Naive thymus-derived CD4-positive, alpha-beta T cell (primary cell): ENCODE data around the gene MCMBP. TPM values are rescaled to one million over a fixed set of nuclear protein-coding genes. Genes with fewer than 3 reads are reported as not detected.

Source experiments
- ATAC-seq: fragments of 150-1000 bp; cut with Tn5 transposase; 2 replicates; pipeline ENCODE4 v1.10.0; 2021; ENCODE audit warnings: mild to moderate bottlenecking, moderate library complexity
- CTCF ChIA-PET: fragments of 350-600 bp; sonication (Branson Sonifier 250); formaldehyde crosslinking; loops from one replicate; lab custom pipeline; 2021; ENCODE audit warnings: antibody characterized with exemption; lab: Charles Lee
- POLR2A ChIA-PET: fragments of 350-600 bp; sonication (Branson Sonifier 250); formaldehyde crosslinking; loops from one replicate; lab custom pipeline; 2021; ENCODE audit warnings: antibody characterized with exemption, inconsistent platforms; lab: Charles Lee
- DNase-seq, 9 donors: peaks; one replicate each; pipeline versions ENCODE4 v3.0.0 to v3.0.0-alpha.2; 2020 to 2022; ENCODE audit warnings: mixed read lengths in 1 of 9
- H3K27ac ChIP-seq: one replicate; pipeline ENCODE4 v1.7.0; 2013; ENCODE audit warnings: mild to moderate bottlenecking, low read depth, low read length, moderate library complexity
- H3K27me3 ChIP-seq, 2 donors: one replicate each; pipeline ENCODE4 v1.7.0; 2013; ENCODE audit warnings: low read length in 2 of 2, mild to moderate bottlenecking in 2 of 2, moderate library complexity in 2 of 2; ENCODE audit not compliant: control insufficient read depth in 2 of 2, insufficient read depth in 2 of 2
- H3K36me3 ChIP-seq, 3 experiments: 1 replicate in 2 of 3; 2 replicates in 1 of 3; pipeline ENCODE4 v1.7.0; 2013; ENCODE audit warnings: low read length in 3 of 3, mild to moderate bottlenecking in 3 of 3, moderate library complexity in 1 of 3; ENCODE audit not compliant: insufficient read depth in 3 of 3, control insufficient read depth in 2 of 3
- H3K4me1 ChIP-seq, 2 donors: one replicate each; pipeline ENCODE4 v1.7.0; 2013; ENCODE audit warnings: low read length in 2 of 2, mild to moderate bottlenecking in 2 of 2, moderate library complexity in 1 of 2; ENCODE audit not compliant: control insufficient read depth in 2 of 2, insufficient read depth in 2 of 2
- H3K4me3 ChIP-seq: 2 replicates; pipeline ENCODE4 v1.7.0; 2013; ENCODE audit warnings: mild to moderate bottlenecking, low read length
- H3K9me3 ChIP-seq, 3 experiments: 1 replicate in 2 of 3; 2 replicates in 1 of 3; pipeline ENCODE4 v1.7.0; 2013; ENCODE audit warnings: low read length in 3 of 3; ENCODE audit not compliant: control insufficient read depth in 2 of 3
- H3K27ac Mint-ChIP-seq, 9 donors: one replicate each; pipeline ENCODE4 v1.8.0; 2020 to 2022; ENCODE audit warnings: mixed read lengths in 9 of 9, mild to moderate bottlenecking in 8 of 9, moderate library complexity in 5 of 9, inconsistent platforms in 2 of 9
- H3K27me3 Mint-ChIP-seq, 5 donors: one replicate each; pipeline ENCODE4 v1.8.0; 2021 to 2022; ENCODE audit warnings: mixed read lengths in 5 of 5, mild to moderate bottlenecking in 1 of 5
- H3K36me3 Mint-ChIP-seq, 5 donors: one replicate each; pipeline ENCODE4 v1.8.0; 2020 to 2022; ENCODE audit warnings: mixed read lengths in 5 of 5, mild to moderate bottlenecking in 3 of 5, inconsistent platforms in 1 of 5
- H3K4me1 Mint-ChIP-seq, 7 donors: one replicate each; pipeline ENCODE4 v1.8.0; 2020 to 2022; ENCODE audit warnings: mixed read lengths in 7 of 7, mild to moderate bottlenecking in 3 of 7, inconsistent platforms in 1 of 7
- H3K4me3 Mint-ChIP-seq, 10 donors: one replicate each; pipeline ENCODE4 v1.8.0; 2020 to 2022; ENCODE audit warnings: mild to moderate bottlenecking in 10 of 10, mixed read lengths in 10 of 10, moderate library complexity in 6 of 10, inconsistent platforms in 2 of 10
- H3K9me3 Mint-ChIP-seq, 11 donors: one replicate each; pipeline ENCODE4 v1.8.0; 2020 to 2022; ENCODE audit warnings: mixed read lengths in 11 of 11, mild to moderate bottlenecking in 4 of 11, inconsistent platforms in 1 of 11, moderate library complexity in 1 of 11
- intact Hi-C, 2 donors: fragments of 100-400 bp; cut with micrococcal nuclease; formaldehyde crosslinking; loops; one replicate each; pipeline ENCODE4 v1.15.1; 2023
- polyA plus RNA-seq, 2 donors: library from polyadenylated mRNA; unstranded; fragments of 300-500 nt; fragmentation: Illumina TruSeq; gene quantifications; one replicate each; pipeline ENCODE4 v1.2.3, GENCODE V29; 2021
- total RNA-seq, 6 experiments: library from RNA in 5 of 6; stranded (reverse) in 5 of 6; gene quantifications; 1 replicate in 5 of 6; 2 replicates in 1 of 6; pipeline ENCODE4 v1.2.3 and lab custom pipeline; 2021 to 2026

The MCMBP gene
- total and polyA plus RNA-seq, 7 experiments from 2014 or later: 30.5 to 82.8 (median 46.0) TPM

- Mint-ChIP-seq H3K4me1 (peaks cover 0 to 18% (median 8%) of the 10 kb centered on the region in 7 donors), H3K36me3 (peaks cover 4 to 50% (median 39%) of the 10 kb centered on the region in 5 donors), H3K4me3 (no peak overlapping the region), H3K9me3 (peaks cover 0 to 3% (median 0%) of the 10 kb centered on the region in 11 donors), H3K27ac (peak overlapping the region in 5 of 9 donors; percentile 21 to 81 (median 63)), H3K27me3 (no peaks in the 10 kb centered on the region)
- no peak overlapping the region for H3K27ac ChIP-seq
- H3K27me3 ChIP-seq: no peaks in the 10 kb centered on the region
- H3K4me3 ChIP-seq: no peak overlapping the region
- ChIA-PET POLR2A (no interaction called here), CTCF (no interaction called here)
- no peaks in the 10 kb centered on the region for H3K4me1 ChIP-seq
- intact Hi-C loops: loop anchor here in 1 of 2 donors (5.0 kb wide), 1 partner anchor 771 kb away; no protein-coding TSS in a partner anchor
- DNase-seq: no peak
- no peak for ATAC-seq
- H3K36me3 ChIP-seq: peaks cover 21 to 72% (median 21%) of the 10 kb centered on the region in 3 experiments
- no peaks in the 10 kb centered on the region for H3K9me3 ChIP-seq
These were observed 39.7 kb downstream of the MCMBP start for GRCh38 chr10:119832951-119833350.

GRCh38 chr10:119831656-119832055 lies 41.0 kb downstream of the MCMBP start:
- H3K27me3 Mint-ChIP-seq: no peaks in the 10 kb centered on the region
- peaks cover 4 to 46% (median 29%) of the 10 kb centered on the region in 5 donors for H3K36me3 Mint-ChIP-seq
- Histone ChIP-seq H3K9me3 (no peaks in the 10 kb centered on the region), H3K27ac (no peak overlapping the region), H3K4me3 (no peak overlapping the region), H3K27me3 (no peaks in the 10 kb centered on the region), H3K36me3 (peaks cover 14 to 69% (median 16%) of the 10 kb centered on the region in 3 experiments), H3K4me1 (no peaks in the 10 kb centered on the region)
- ATAC-seq: no peak
- intact Hi-C loops: loop anchor here in 1 of 2 donors (5.0 kb wide), 1 partner anchor 769 kb away; no protein-coding TSS in a partner anchor
- DNase-seq: no peak
- peak overlapping the region in 3 of 9 donors; percentile 47 to 80 (median 67) for H3K27ac Mint-ChIP-seq
- peaks cover 0 to 3% (median 0%) of the 10 kb centered on the region in 11 donors for H3K9me3 Mint-ChIP-seq
- H3K4me3 Mint-ChIP-seq: no peak overlapping the region
- H3K4me1 Mint-ChIP-seq: peaks cover 0 to 18% (median 8%) of the 10 kb centered on the region in 7 donors
- POLR2A ChIA-PET: no interaction called here
- CTCF ChIA-PET: no interaction called here

- CTCF ChIA-PET: no interaction called here
- intact Hi-C loops: loop anchor here in 1 of 2 donors (5.0 kb wide), 1 partner anchor 769 kb away; no protein-coding TSS in a partner anchor
These were observed 41.8 kb downstream of the MCMBP start for GRCh38 chr10:119830851-119831250.

GRCh38 chr10:119829429-119829828 lies 43.2 kb downstream of the MCMBP start:
- H3K4me3 Mint-ChIP-seq: no peak overlapping the region
- Histone ChIP-seq H3K27me3 (no peaks in the 10 kb centered on the region), H3K4me3 (no peak overlapping the region), H3K36me3 (peaks cover 8 to 54% (median 16%) of the 10 kb centered on the region in 3 experiments), H3K27ac (no peak overlapping the region), H3K4me1 (no peaks in the 10 kb centered on the region), H3K9me3 (no peaks in the 10 kb centered on the region)
- peaks cover 0 to 12% (median 8%) of the 10 kb centered on the region in 7 donors for H3K4me1 Mint-ChIP-seq
- ChIA-PET CTCF (no interaction called here), POLR2A (no interaction called here)
- no peak for DNase-seq
- intact Hi-C loops: no loop called here
- no peak for ATAC-seq
- H3K36me3 Mint-ChIP-seq: peaks cover 4 to 45% (median 23%) of the 10 kb centered on the region in 5 donors
- peaks cover 0 to 3% (median 0%) of the 10 kb centered on the region in 11 donors for H3K9me3 Mint-ChIP-seq
- peak overlapping the region in 3 of 9 donors; percentile 17 to 72 (median 22) for H3K27ac Mint-ChIP-seq
- H3K27me3 Mint-ChIP-seq: no peaks in the 10 kb centered on the region

More at GRCh38 chr10:119830851-119831250, 41.8 kb downstream of the MCMBP start:
- DNase-seq: no peak
- Histone ChIP-seq H3K27me3 (no peaks in the 10 kb centered on the region), H3K9me3 (no peaks in the 10 kb centered on the region), H3K36me3 (peaks cover 10 to 62% (median 16%) of the 10 kb centered on the region in 3 experiments), H3K4me1 (no peaks in the 10 kb centered on the region), H3K4me3 (no peak overlapping the region), H3K27ac (no peak overlapping the region)
- H3K9me3 Mint-ChIP-seq: peaks cover 0 to 3% (median 0%) of the 10 kb centered on the region in 11 donors
- H3K36me3 Mint-ChIP-seq: peaks cover 4 to 46% (median 29%) of the 10 kb centered on the region in 5 donors
- POLR2A ChIA-PET: no interaction called here
- H3K27ac Mint-ChIP-seq: peak overlapping the region in 1 of 9 donors; percentile 40
- H3K27me3 Mint-ChIP-seq: no peaks in the 10 kb centered on the region
- no peak for ATAC-seq
- peaks cover 0 to 18% (median 8%) of the 10 kb centered on the region in 7 donors for H3K4me1 Mint-ChIP-seq
- no peak overlapping the region for H3K4me3 Mint-ChIP-seq

GRCh38 chr10:119827430-119827829 lies 45.2 kb downstream of the MCMBP start:
- CTCF ChIA-PET: no interaction called here
- no peaks in the 10 kb centered on the region for H3K4me1 ChIP-seq
- H3K27ac Mint-ChIP-seq: peak overlapping the region in 5 of 9 donors; percentile 36 to 65 (median 56)
- no peaks in the 10 kb centered on the region for H3K27me3 Mint-ChIP-seq
- ATAC-seq (no peak), DNase-seq (no peak)
- H3K27ac ChIP-seq: no peak overlapping the region
- H3K9me3 ChIP-seq: no peaks in the 10 kb centered on the region
- H3K36me3 Mint-ChIP-seq: peaks cover 8 to 41% (median 18%) of the 10 kb centered on the region in 5 donors
- peaks cover 6 to 40% (median 16%) of the 10 kb centered on the region in 3 experiments for H3K36me3 ChIP-seq
- H3K27me3 ChIP-seq: no peaks in the 10 kb centered on the region
- H3K9me3 Mint-ChIP-seq: no peaks in the 10 kb centered on the region
- H3K4me1 Mint-ChIP-seq: peaks cover 0 to under 1% (median 0%) of the 10 kb centered on the region in 7 donors
- POLR2A ChIA-PET: no interaction called here
- intact Hi-C loops: no loop called here
- H3K4me3 ChIP-seq: no peak overlapping the region
- no peak overlapping the region for H3K4me3 Mint-ChIP-seq

- no peaks in the 10 kb centered on the region for H3K27me3 Mint-ChIP-seq
- DNase-seq (no peak), ATAC-seq (no peak)
- H3K36me3 ChIP-seq: peaks cover under 1 to 34% (median 15%) of the 10 kb centered on the region in 3 experiments
- no peak overlapping the region for H3K27ac ChIP-seq
- ChIA-PET POLR2A (no interaction called here), CTCF (no interaction called here)
- peaks cover 5 to 34% (median 13%) of the 10 kb centered on the region in 5 donors for H3K36me3 Mint-ChIP-seq
- H3K9me3 Mint-ChIP-seq: no peaks in the 10 kb centered on the region
- H3K9me3 ChIP-seq: no peaks in the 10 kb centered on the region
- intact Hi-C loops: no loop called here
- no peak overlapping the region for H3K4me3 ChIP-seq
- H3K4me3 Mint-ChIP-seq: no peak overlapping the region
- no peaks in the 10 kb centered on the region for H3K4me1 ChIP-seq
- no peaks in the 10 kb centered on the region for H3K27me3 ChIP-seq
- H3K4me1 Mint-ChIP-seq: no peaks in the 10 kb centered on the region
- H3K27ac Mint-ChIP-seq: peak overlapping the region in 4 of 9 donors; percentile 25 to 65 (median 52)
These were observed 45.9 kb downstream of the MCMBP start for GRCh38 chr10:119826771-119827170.
